Activated CD8-positive, alpha-beta memory T cell treated with anti-CD3 and anti-CD28 coated beads for 24 hours (primary cell): ENCODE results near the gene BMP2K.

Source experiments
- DNase-seq: peaks from one replicate; pipeline ENCODE4 v3.0.0-alpha.2; 2020

The BMP2K gene

GRCh38 chr4:78938868-78939666 lies 162.9 kb downstream of the BMP2K start, which contains the start of gene PAQR3:
TSS of gene PAQR3 (minus strand) at chr4:78939438. CDS start at chr4:78939224, 214 bp downstream.
- DNase-seq = peak; percentile 93

- no peak for DNase-seq
Measured at GRCh38 chr4:78939667-78940008, 163.5 kb downstream of the BMP2K start.

- DNase-seq = no peak
Measured at GRCh38 chr4:78940752-78941151, 164.6 kb downstream of the BMP2K start.

GRCh38 chr4:78944381-78944780 lies 168.2 kb downstream of the BMP2K start:
- no peak for DNase-seq

DNA sequence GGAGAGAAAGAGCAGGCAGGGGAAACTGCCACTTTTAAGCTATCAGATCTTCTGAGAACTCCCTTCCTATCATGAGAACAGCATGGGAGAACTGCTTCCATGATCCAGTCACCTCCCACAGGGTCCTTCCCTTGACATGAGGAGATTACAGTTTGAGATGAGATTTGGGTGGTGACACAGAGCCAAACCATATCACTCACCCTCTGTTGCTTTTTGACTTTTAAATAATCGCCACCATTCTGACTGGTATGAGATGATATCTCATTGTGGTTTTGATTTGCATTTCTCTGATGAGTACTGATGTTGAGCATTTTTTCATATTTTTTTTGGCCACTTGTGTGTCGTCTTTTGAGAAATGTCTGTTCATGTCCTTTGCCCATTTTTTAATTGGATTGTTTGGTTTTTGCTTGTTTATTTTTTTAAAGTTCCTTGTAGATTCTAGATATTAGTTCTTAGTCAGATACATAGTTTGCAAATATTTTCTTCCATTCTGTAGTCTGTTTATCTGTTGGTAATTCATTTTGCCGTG lies 169.6 kb downstream of the BMP2K start:
- DNase-seq = no peak

DNA sequence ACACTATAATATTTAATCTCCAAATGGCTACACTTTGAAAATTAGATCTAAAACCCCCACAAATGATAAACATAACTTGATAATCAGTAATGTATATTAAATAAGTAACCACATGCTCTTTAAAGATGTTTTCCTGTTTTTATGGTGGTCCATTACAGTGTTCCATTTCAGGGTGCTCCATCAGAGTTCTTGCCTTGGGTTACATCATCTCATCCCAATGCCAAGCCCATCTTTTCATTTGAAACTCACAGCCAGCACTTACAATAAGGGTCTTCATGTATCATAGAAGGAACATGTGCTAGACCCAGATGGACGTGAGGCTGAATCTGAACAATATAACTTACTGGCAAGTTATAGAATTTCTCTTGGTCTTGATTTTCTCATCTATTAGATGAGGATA lies 173.6 kb downstream of the BMP2K start:
- no peak for DNase-seq

GRCh38 chr4:78951862-78952472 lies 175.8 kb downstream of the BMP2K start:
- no peak for DNase-seq

- no peak for DNase-seq
Measured at GRCh38 chr4:78953231-78953630, 177.1 kb downstream of the BMP2K start.

- DNase-seq = no peak
Measured at GRCh38 chr4:78953769-78954666, 177.9 kb downstream of the BMP2K start.

DNA sequence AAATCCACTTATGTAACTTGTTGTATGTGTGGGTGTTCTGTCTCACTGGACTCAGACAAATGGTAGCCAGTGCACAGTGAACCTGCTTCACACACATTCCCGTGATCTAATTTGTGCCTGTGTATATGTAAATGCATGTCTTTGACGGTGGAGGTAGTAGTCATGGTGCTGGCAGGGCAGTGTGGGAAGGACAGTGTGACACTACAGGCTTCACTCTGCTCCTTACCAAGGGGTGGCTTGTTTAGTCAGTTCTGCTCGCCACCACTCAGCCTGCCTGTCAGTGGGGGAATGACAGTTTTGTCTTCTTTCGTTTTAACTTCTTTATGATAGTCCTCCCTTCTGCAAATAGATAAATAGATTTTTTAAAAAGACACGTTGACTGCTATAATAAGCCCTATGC lies 180.8 kb downstream of the BMP2K start:
- DNase-seq = no peak

- no peak for DNase-seq
Measured at GRCh38 chr4:78960926-78961325, 184.8 kb downstream of the BMP2K start.
